NCI-H146 treated with DMSO at 0.1 percent for 48 hours (cell line): ENCODE data around the gene TBX21.

ENCODE experiments used
- DNase-seq: peaks from one replicate; lab custom pipeline; 2025; ENCODE audit not compliant: unreplicated experiment; lab: John Stamatoyannopoulos, UW

The TBX21 gene

DNA sequence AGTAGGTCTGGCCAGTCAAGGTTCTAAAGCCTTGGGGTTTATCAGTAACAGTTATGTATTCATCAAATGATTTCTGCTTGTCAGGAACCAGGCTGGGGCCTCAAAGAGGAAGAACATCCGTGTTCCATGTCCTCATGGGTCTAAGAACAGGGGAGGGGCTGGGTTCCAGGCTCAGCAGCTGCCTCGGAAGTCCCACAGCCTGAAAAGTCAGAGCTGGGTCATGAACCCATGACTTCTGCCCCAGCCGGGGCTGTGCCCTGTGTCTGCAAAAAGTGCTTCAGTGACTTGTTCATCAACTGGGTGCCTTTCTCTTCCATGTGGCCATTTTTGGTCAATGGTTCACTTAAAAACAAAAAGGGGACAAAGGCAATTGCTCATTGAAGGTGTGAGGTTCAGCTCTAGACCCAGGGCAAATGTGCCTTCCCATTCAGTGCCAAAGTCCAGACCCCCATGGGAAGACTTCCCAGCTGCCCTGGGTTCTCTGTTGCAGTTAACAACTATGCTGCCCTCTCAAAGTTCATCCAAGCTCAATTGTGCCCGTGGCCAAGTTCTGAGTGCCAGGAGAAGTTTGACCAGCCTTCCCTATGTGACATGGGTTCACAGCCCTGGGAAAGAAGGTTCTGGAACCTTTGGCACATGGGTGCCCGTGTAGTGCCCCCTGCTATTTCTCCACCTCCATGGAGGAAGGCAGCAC is 20.6 kb upstream of the TBX21 start:
- DNase-seq: no peak

DNA sequence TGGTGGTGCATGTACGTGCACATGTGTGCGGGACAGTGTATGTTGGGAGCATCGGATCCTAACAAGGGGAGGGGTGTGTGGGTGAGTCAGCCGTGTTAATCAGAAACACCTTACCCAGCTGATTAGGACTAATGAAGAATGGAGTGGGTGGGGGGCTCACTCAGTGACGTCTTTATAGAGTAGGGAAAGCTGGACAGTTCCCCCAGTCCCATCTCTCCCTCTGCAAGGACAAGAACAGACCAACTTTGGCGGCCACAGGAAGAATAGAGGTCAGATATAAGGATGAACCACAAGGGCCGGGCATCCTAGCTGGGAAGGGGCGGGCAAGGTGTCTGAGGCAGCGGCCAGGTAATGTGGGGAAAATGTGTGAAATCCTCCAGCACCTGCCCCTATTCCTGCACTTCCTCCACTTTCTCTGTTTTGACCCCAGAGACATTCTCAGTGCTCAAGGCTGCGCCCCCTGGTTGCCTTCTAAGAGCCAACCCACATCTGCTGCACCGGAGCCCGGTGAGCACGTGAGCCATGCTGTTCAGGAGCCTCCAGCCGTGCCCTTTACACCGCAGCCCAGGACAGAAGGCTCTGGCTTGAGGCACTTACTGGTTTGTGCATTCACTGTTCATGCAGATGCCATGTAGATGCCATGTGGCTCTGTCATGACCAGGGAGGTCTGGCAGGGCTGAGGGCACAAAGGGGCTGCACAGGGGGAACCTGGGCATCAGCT is 18.9 kb upstream of the TBX21 start:
- DNase-seq: no peak

DNA sequence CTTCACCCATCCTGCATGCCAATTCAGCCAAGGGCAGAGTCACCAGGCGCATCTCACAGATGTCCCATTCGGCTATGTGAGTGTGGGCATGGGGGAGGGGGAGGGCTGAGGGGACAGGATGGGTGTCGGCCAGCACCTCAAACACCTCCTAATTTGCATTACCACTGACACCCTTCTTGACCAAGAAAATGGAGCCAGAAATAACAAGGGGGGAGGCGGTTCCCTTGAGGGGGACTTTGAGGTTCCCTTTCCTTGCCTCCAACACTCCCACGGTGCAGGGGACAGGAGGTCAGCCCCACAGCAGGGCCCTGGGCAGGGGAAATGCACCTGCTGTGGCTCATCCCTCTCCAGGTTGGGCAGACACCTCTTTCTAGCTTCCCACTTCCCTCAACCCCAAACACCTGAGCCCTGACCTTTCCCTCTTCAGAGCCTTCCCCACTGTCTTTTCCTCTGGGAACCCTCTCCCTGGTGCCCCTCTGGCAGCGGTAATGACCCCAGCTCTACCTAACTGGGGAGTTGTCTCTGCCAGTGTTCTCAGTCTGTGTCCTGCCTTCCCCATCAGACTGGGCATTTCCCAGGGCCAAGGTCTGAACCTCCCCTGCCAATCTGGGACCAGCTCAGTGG is 18.2 kb upstream of the TBX21 start:
- no peak for DNase-seq

DNA sequence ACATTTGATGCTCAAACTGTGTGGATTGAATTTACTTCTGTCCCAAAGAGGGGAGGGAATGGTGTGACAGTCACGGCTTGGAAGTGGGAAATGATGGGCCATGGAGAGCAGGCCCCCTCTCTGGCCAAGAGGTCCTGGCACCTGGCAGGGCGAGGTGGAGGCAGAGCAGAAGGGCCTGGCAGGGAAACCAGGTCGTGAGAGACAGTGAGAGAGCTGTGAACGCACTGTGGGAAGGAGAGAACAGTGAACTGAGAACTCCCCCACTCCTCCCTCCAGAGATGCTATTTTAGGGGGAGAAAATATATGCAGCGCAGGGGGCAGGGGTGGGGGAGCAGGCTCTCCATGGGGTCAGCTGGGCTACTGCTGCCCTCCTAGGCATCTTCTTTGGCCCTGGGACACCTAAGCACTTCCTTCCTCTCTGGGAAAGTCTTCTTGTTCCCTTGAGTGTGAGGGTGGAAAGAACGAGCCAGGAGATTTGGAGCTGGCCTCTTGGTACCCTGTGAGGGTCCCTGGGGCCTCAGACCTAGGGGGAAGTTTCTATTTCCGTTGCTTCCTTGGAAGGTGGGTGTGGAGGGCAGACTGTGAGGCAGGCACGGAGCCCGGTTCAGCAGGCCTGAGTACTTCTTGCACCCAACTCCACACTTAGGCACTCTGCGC is 17.2 kb upstream of the TBX21 start:
- DNase-seq: no peak

DNA sequence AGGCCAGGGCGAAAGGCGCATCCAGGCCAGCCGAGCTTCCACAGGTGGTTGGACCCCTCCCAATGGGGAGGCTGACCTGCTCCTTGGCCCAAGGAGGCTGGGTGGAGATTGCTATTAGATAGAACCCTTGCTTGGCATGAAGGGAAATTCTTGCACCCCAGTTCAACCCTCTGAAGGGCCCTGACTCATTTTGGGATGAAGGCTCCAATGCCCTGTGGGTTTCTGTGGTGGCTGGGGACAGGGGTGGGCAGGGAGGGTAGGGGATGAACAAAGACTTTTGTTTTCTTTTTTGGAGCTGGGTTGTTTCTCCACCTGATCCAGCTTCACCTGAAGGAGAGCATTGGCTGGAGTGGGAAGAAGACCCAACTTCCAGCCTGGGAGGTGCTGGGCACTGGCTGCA is 16.7 kb upstream of the TBX21 start:
- no peak for DNase-seq

DNA sequence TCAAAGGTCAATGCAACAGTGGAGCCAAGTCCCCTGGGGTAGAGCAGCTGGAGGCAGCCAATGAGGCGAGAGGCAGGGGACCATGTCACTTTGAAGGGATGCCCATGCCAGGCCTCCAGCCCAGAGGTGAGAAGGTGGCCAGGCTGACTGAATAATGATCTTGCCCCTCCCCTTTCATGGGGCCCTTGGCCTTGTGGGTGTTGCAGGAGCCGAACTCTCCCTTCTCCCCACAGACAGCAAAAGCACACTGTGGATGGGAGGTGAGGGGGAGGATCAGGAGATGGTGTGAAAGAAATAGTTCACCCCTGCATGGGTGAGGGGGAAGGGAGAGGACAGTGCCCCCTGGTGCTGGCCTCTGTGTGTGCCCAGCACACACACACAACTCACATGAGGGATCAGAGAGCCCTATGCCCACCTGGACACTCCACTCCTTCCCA is 15.8 kb upstream of the TBX21 start:
- no peak for DNase-seq

DNA sequence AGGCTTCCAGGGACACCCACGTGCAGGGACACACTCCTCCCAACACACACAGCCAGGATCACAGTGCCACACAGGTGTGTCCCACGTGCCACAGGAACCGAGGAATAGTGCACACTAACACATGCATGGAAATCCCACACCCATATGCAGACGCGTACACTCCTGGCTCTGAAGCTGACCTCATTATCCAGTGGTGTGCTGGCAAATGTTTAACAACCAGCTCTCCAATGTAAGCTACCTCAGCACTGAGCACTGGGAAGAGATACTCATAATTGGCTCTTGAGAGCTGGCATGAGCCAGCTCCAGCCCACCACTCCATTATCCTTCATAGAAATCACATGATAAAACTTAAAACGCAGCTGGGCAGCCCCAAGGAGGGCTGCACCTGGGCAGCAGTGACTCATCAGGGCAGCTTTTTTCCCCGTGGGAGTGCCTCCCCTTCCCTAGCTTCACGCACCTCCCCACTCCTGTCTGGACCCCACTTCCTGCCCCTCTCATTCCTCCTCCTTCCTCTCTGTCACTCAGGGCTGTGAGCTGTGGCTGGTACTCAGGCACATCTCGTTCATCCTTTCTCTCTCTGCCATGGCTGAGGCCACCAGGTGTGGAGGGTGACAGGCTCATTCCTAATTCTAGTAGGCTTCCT is 14.9 kb upstream of the TBX21 start:
- no peak for DNase-seq

DNA sequence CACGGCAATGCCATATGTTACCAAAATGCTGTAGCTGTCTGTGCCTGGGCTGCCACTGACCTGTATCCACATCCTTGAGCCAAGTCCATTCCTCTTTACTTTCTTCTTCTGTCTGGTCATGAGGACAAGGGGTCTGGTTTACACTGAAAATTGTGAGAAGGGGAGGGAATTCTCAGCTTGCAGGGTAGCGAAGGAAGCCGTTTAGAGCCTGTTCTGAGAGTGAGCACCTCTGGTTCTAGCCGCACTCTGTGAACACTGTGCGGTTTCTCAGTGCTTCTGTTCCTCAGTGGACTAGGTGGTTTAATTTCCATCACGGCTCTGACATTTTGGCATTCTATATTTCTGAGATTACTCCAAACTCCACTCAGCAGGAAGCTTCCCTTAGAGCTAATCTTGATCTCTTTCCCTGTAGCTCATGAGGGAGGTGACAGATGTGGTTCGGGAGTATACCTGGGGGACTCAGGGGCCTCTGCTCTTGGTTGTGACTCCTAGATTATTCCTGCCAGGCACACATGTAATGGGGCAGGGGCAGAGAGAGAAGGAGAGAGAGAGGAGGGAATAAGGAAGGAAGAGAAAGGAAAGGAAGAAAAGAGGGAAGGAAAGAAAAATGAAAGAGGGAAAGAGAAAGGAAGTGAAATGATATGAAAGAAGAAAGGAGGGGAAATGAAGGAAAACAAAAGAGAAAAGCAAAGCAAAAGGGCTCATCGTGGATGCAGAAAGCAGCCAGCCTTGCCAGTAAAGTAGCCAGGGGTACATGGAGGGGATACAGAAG is 14.2 kb upstream of the TBX21 start:
- DNase-seq: no peak

DNA sequence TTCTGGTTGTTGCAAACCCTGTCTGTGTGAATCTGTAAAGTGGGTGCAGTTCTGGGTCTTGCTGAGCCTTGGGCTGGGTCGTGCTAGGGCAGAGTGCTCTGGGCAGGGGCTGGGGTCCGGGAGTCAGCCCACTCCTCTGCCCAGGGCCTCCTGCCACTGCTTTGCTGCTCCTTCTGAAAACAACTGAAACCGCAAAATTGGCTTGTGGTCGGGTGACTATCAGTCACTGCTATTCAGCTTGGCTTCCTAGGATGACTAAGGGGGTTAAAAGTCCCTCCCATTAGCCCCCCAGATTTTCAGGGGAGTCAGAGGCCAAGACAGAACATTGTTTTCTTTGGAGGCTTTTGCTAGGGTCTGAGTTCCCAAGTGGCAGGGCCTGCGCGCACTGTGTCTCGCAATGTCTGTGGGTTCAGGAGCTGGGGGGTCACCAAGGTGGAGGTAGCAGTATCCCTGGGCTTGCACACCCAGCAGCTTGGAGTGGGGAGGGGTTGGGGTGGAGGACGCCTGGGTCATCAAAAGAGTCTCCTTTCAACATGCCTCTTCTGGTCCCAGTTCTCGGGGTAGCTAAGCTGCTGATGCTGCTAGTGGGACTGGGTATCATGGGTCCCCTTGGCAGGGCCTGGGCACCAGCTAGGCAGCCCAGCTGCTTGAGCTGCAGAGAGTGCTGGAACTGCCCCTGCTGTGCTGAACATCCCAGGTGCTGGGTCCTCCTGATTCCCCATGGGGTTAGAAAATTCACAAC is 13.5 kb upstream of the TBX21 start:
- no peak for DNase-seq

DNA sequence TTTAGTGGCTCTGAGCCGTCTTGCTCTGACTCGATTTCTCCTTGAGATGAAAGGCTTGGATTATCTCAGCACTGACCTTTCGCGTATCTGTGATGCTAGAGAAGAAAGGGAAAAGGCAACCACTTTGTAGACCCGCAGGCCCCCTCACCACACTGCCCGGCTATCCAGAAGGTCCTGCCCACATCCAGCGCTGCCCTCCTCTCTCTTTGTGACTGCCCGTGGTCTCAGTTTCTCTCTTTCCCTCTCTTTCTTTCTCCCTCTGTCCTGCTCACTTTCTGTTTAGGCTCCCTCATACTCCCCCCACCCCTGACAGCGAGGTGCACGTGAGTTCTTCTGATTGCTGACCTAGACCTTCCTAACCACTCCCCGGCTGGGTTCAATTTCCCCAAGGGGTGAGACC is 12.8 kb upstream of the TBX21 start:
- DNase-seq: no peak

DNA sequence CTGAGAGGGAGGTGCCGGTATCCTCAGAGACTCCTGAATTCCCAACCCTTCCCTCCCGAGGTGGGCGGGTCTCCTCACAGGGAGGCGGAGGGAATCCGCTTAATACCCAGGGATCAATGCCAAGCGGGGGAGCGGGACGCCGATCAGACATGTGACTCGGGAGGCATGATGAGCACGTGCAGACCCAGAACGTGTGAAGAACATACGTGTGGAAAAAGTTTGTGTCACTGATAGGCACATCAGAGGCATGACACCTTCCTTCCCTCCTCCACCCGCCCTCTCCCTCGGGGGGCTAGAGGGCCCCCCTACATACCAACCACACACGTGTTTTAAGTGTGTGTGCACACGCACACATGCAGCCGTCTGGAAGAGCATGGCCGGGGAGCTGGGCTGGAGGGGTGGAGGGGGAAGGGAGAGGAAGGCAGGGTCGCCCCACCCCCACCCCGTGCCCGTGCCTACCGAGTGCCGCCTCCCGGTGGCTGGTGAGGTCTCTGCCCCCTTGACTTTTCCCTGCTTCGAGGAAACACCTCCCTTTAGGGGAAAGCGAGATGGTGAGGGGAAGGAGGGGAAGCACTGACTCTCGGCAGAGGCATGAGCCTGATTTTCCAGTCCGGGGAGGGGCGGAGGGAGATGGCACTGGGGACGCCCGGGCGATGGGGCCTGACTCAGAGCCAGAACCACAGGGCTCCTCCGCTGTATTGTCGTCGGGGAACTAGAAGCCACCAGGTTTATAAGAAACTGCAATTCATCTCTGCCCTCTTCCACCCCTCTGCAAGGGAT is 12.1 kb upstream of the TBX21 start:
- no peak for DNase-seq

DNA sequence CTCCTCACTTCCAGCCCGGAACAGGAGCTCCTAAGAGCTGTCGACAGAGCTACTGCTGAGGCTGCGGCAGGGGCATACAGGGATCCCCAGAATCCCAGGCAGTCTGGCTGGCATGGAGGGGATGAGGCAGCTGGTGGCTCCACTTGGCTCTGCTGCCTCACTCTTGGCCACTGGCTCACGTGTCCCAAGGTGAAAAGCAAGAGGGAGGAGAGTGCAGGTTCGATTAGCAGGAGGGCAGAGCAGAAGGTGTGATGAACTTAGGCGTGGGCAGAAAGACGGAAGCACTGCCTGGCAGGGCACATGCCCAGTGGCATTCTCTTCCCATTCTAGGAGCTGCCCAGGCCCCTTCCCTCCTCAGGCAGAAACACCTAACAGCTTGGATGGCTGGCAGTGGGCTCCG is 11.3 kb upstream of the TBX21 start:
- DNase-seq: no peak

DNA sequence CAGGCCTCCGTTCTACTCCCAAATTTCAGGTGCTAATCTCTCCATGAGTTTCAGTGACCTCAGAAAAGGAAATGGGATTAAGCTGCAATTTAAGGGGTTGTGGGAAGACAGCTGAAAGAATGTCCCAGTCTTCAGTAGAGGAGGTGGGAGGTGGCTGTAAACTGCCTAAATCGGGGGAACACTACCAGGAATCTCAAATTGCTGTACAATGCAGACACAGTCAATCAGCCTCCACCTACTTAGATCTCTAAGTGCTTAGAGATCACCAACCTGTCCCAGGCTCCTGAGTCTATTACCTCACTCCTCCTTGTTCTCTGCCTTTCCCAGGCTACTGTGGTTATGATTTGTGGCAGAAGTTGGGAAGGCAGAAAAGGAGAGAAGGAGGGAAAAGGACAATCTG is 8.3 kb upstream of the TBX21 start:
- DNase-seq: no peak

DNA sequence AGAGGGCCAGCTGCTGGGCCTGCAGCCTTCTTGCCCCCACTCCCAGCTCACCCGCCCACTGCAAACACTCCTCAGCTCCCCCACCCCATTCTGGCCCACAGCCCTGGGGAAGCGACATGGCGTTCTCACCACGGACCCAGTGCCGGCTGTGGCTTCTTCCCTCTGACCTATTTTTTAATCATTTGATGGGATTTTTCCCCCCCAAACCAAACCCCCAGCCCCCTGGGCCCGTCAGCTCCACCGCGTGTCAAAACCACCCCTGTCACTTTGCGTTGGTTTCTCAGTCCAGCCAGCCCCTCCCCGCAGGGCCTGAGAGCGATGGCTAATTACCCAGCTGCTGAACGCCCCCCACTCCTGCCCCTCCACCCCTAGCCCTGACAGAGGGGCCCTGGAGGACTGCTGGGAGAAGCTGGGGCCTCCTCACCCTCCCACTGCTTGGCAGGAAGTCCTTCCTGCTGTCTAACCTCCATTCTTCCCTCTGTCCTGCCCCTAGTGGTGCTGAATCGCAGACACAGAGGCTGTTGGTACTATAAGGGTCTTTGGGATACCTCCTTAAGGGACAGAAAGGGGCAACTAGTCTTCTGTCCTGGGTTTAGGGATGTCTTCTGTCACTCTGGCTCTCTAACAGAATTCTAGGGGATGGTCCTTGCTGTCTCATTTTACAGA is 7.5 kb upstream of the TBX21 start:
- DNase-seq: no peak

DNA sequence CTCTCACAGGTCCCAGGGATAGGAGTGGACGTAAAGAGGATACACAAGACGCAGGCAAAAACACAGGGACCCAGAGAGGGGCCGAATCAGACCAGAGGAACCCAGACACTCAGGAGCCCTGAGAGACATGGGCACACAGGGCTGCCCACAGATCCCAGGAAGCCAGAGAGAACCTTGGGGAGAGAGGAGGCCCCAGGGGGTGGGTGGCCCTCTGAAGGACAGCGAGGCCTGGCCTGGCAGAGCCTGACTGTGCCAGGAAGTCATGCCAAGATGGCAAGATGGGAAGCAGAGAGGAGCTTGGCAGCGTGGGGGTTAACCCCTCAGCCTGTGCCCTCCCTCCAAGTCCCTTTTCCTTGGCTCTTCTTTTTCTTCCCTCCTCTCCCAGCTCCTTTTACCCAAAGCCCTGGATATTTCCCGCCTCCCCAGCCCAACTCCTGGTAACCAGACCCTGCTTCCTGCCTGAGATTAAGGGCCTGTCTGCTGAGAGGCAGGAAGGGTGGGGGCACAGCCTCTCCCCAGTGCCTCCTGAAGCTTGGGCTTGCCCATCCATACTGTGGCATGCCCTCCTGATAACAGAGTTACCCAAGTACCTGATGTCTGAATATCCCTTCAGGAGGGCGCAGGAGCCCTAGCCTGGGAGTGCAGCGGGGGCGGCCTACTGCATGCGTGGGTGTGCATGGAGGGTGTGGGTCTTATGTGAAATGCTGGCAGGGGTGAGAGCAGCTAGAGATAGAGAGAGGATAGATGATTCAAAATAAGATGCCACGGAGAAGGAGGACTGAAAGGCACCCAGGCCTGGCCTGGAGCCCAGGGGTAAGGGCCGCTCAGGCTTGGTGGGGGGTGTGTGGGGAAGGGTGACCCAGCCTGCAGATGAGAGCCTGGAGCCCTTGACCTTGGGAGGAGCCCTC is 6.0 kb upstream of the TBX21 start:
- DNase-seq: no peak

DNA sequence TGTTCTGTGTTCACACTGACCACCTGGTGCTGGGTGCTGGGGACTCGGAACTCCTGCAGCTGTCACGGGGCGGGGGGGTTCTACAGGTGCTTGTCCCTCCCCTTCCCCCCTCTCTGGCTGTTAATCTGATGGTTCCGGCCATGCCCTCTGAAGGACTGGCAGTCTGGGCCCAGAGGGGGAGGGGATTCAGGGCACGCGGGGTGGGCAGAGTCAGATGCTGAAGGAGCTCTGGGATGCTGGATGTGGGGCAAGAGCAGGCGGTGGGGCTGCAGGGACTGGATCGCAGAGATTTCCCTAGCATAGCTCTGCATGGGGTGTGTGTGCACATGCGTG is 5.4 kb upstream of the TBX21 start:
- DNase-seq: no peak

DNA sequence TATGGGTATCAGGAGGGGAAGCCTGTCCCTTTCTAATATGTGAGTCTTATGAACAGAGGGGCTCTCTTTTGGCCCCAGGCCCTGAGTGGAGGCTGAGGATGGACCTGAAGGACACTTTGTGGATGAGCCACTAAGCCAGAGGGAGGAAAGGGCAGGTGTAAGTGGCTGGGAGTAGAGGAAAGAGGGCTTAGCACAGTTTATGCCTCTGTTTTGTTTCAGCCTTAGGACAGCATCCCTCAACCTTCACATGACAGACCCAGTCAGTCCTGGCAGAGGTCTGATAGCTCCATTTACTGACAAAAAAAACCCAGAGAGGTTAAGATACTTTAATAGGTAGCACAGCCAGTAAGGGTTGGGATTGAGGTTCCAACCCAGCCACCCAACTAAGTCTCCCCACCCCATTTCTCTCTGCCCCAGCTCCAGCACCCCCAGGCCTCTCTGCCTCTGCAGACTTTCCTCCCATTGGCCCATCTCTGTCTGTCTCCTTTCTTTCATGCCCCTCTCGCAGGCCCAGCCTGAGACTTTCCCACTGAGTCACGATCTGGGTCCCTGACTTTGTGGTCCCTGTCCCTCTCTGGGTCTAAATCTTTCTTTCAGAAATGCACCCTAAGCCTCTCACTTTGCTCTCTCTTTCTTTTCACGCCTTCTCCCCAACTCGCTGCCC is 4.7 kb upstream of the TBX21 start:
- DNase-seq: no peak
